GM21423 (cell line): ENCODE data around the gene GPX4.

Source experiments
- ATAC-seq: cut with Tn5 transposase; IDR thresholded peaks from one replicate; pipeline ENCODE4 v1.9.1; 2021; ENCODE audit warnings: mild to moderate bottlenecking, moderate library complexity; ENCODE audit not compliant: unreplicated experiment

GPX4 gene, protein sequence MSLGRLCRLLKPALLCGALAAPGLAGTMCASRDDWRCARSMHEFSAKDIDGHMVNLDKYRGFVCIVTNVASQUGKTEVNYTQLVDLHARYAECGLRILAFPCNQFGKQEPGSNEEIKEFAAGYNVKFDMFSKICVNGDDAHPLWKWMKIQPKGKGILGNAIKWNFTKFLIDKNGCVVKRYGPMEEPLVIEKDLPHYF

DNA sequence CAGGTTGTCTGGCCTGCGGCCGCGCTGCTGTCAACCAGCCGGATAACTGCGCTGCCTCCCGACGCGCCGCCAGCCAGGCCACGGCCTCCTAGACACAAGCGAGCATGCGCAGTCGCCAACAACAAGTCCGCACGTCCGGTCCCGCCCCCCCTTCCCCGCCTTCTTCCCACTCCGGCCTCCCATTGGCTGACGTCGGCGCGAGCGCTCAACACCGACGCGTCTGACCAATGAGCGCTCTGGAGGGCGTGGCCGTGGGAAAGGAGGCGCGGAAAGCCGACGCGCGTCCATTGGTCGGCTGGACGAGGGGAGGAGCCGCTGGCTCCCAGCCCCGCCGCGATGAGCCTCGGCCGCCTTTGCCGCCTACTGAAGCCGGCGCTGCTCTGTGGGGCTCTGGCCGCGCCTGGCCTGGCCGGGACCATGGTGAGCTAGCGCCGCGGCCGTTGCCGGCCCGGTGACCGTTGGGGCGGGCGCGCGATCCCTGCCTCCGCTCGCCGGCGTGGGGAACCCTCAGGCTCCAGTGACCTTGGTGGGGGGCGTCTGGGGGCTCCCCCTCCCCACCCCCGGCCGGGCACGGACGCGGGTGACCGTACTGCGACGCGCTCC lies at the start of gene GPX4:
GPX4 (plus strand) TSS at position 287 of the 603 bp plus-strand sequence; CDS start at position 337, 50 bp downstream.
- peak; percentile 67 for ATAC-seq

GRCh38 chr19:1054102-1055027 lies 49.4 kb upstream of the GPX4 start:
- ATAC-seq = no peak

- ATAC-seq = no peak
Measured at GRCh38 chr19:1055028-1055425, 48.8 kb upstream of the GPX4 start.

- no peak for ATAC-seq
Measured at GRCh38 chr19:1055886-1056620, 47.7 kb upstream of the GPX4 start.

GRCh38 chr19:1057176-1057855 lies 46.5 kb upstream of the GPX4 start:
- ATAC-seq = no peak

DNA sequence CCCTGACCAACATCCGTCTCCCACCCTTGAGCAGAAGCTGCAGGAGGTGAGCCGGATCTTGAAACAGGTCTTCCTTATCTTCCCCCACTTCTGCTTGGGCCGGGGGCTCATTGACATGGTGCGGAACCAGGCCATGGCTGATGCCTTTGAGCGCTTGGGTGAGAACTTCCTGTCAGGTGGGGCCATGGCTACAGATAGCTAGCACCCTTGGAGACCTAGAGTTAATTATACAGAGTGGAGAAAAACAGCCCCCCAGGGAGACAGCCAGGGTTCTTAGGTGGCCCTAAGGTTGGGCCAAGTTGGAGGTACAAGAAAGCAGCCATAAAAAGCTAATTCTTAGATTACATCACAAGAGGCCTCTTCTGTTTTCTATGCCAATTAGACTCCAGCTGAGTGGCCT lies 45.7 kb upstream of the GPX4 start:
- ATAC-seq = no peak

- no peak for ATAC-seq
Measured at GRCh38 chr19:1060689-1061088, 43.1 kb upstream of the GPX4 start.

- no peak for ATAC-seq
Measured at GRCh38 chr19:1061987-1062386, 41.8 kb upstream of the GPX4 start.

- ATAC-seq = no peak
Measured at GRCh38 chr19:1062387-1063029, 41.3 kb upstream of the GPX4 start.

DNA sequence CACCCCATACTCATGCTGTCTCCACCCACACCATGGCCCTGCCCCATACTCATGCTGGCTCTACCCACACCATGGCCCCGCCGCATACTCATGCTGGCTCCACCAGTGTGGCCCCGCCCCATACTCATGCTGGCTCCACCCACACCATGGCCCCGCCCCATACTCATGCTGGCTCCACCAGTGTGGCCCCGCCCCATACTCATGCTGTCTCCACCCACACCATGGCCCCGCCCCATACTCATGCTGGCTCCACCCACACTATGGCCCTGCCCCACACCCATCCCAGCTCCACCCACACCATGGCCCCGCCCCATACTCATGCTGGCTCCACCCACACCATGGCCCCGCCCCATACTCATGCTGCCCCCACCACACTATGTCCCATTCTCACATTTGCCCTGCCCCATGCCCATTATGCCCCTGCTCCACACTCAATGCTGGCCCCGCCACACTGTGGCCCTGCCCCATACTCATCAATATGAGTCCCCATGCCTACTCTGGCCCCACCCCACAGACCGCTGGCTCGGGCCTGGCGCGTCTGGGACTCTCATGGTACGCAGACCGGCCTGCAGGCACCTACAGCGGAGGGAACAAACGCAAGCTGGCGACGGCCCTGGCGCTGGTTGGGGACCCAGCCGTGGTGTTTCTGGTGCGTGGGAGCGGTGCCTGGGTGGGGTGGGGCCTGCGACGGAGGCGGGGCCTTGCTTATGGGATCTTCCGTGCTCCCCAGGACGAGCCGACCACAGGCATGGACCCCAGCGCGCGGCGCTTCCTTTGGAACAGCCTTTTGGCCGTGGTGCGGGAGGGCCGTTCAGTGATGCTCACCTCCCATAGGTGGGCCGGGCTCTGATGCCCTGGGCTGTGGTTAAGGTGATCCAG lies 40.5 kb upstream of the GPX4 start:
- ATAC-seq = no peak

GRCh38 chr19:1063909-1064660 lies 39.7 kb upstream of the GPX4 start:
- no peak for ATAC-seq

DNA sequence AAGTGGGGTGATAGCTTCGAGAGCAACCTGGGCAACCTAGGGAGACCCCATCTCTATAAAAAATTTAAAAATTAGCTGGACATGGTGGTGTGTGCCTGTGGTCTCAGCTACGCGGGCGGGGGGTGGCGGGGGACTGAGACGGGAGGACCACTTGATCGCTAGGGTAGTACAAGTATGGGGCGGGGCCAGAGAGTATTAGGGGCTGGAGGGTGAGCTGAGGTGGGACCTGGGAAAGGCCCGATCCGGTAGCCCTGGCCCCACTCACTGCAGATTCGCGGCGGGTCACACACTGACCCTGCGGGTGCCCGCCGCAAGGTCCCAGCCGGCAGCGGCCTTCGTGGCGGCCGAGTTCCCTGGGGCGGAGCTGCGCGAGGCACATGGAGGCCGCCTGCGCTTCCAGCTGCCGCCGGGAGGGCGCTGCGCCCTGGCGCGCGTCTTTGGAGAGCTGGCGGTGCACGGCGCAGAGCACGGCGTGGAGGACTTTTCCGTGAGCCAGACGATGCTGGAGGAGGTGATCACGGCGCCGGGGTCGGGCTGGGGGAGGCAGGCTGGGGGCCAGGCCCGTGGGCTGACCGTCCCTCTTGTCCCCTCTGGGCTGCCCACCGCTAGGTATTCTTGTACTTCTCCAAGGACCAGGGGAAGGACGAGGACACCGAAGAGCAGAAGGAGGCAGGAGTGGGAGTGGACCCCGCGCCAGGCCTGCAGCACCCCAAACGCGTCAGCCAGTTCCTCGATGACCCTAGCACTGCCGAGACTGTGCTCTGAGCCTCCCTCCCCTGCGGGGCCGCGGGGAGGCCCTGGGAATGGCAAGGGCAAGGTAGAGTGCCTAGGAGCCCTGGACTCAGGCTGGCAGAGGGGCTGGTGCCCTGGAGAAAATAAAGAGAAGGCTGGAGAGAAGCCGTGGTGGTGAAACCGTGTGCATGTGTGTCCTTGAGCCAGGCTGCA lies 38.9 kb upstream of the GPX4 start:
- no peak for ATAC-seq

DNA sequence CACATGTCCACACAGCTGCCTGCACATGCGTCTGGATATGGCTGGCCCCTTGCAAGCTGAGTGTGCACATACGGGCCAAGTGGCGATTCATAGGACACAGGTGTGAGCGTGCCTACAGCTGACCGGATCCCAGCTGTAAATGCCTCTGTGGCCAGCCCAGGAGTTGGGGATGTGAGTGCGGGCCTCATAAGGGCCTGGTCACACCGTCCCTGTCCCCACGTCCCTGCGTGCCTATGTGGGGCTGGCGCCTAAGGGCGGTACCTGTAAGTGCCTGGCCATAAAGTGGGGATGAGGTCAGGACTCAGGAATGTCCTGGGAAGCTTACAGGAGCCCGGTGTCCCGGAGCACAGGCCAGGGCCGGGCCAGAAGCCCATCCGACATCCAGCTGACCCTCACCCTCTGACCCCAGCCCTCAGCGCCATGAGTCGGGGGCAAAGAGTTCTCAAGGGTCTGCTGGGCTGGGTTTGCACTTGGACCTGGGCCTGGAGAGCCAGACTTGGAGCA lies 38.1 kb upstream of the GPX4 start:
- no peak for ATAC-seq

- ATAC-seq = no peak
Measured at GRCh38 chr19:1066251-1066747, 37.5 kb upstream of the GPX4 start.

GRCh38 chr19:1066748-1067340 lies 37.0 kb upstream of the GPX4 start, which contains the start of gene ARHGAP45:
TSS of gene ARHGAP45 (plus strand) at chr19:1067167. CDS start at chr19:1067406, 239 bp downstream.
- peak; percentile 37 for ATAC-seq

GRCh38 chr19:1067341-1067957 lies 36.3 kb upstream of the GPX4 start:
- ATAC-seq = peak; percentile 26
